ENCODE results near the gene CCDC124. TPM values are rescaled to one million over a fixed set of nuclear protein-coding genes. Genes with fewer than 3 reads are reported as not detected.
"Not testable (repeated sequence)": the region's sequence is repeated elsewhere in the genome, so short reads cannot be mapped to it uniquely, and the experiment has no call there.

CCDC124 gene
- total and polyA plus RNA-seq, 2 of the 4 experiments (the other 2 are of a cell fraction) = 30.1 to 112 TPM

DNA sequence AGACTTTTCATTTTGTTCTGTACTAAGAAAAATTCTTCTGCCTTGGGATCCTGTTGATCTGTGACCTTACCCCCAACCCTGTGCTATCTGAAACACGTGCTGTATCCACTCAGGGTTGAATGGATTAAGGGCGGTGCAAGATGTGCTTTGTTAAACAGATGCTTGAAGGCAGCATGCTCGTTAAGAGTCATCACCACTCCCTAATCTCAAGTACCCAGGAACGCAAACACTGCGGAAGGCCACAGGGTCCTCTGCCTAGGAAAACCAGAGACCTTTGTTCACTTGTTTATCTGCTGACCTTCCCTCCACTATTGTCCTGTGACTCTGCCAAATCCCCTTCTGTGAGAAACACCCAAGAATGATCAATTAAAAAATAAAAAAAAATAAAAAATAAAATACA lies 13.7 kb upstream of the CCDC124 start:
- H3K9me1 ChIP-seq (ENCODE audit: insufficient read depth, low read length); H2AK9ac ChIP-seq (replicated peaks; ENCODE audit: low read depth, low read length, poor library complexity); BruUV-seq (replicated peaks); H4K5ac ChIP-seq (ENCODE audit: low read depth, low read length); H3K9me3 ChIP-seq (ENCODE audit: control insufficient read depth, insufficient read depth, low read length); H4K91ac ChIP-seq (ENCODE audit: insufficient read depth, low read depth, low read length); H2BK15ac ChIP-seq (ENCODE audit: low read depth, low read length); CTCF ChIA-PET; intact Hi-C loops (cut with micrococcal nuclease); dilution Hi-C loops (cut with HindIII; ENCODE audit: low sequenced_read_pairs, unreplicated experiment); H4K20me1 ChIP-seq (ENCODE audit: insufficient read depth, low read length); H3K27me3 ChIP-seq (ENCODE audit: control insufficient read depth, insufficient read depth, low read length); H3K79me1 ChIP-seq (ENCODE audit: low read depth in 1 of 2, low read length in 2 of 2); H2AFZ ChIP-seq (replicated peaks; ENCODE audit: low read length, poor library complexity); H3K4me2 ChIP-seq (ENCODE audit: low read depth, low read length); H3K4me1 ChIP-seq (ENCODE audit: control insufficient read depth, insufficient read depth, low read length); H3K18ac ChIP-seq (ENCODE audit: low read depth, low read length); H2BK5ac ChIP-seq (ENCODE audit: low read depth, low read length, poor library complexity, severe bottlenecking); H3K56ac ChIP-seq (ENCODE audit: extremely low read depth, insufficient read depth, low read length); H2AK5ac ChIP-seq (ENCODE audit: low read depth, low read length); H3K14ac ChIP-seq (replicated peaks; ENCODE audit: low read depth, low read length); H2BK120ac ChIP-seq (ENCODE audit: low read depth, low read length); ATAC-seq (ENCODE audit: low read depth); H3K4ac ChIP-seq (ENCODE audit: low read depth, low read length); H4K8ac ChIP-seq (ENCODE audit: low read depth in 2 of 2, low read length in 2 of 2); H3K9ac ChIP-seq (ENCODE audit: low read depth, low read length); H2BK20ac ChIP-seq (ENCODE audit: low read depth, low read length); H3K36me3 ChIP-seq (ENCODE audit: control insufficient read depth, insufficient read depth, low read length); H3K27ac ChIP-seq (ENCODE audit: insufficient read depth, low read length); H3K4me3 ChIP-seq (ENCODE audit: insufficient read depth, low read depth, low read length); DNase-seq; H3K23ac ChIP-seq (ENCODE audit: low read depth, low read length); in situ Hi-C loops (cut with MboI; ENCODE audit: low sequenced_read_pairs): not testable (repeated sequence)
- POLR2A ChIA-PET (ENCODE audit: unreplicated experiment) = interaction anchor here (0.6 kb wide), 1 partner anchor 1351 kb away, joined by 9 read pairs; no protein-coding TSS in a partner anchor
- no CpG with 5 or more reads among the region's 5 CpGs for WGBS, 2 experiments (ENCODE audit: extremely low coverage in 2 of 2, insufficient read length in 1 of 2)

All from IMR-90 (cell line).